LoVo (cell line): ENCODE results near the gene PRKACG.
"Not testable (repeated sequence)": the region's sequence is repeated elsewhere in the genome, so short reads cannot be mapped to it uniquely, and the experiment has no call there.

Experiments
- DNase-seq: peaks from one replicate; pipeline ENCODE4 v3.0.0-alpha.2; 2016; ENCODE audit warnings: low spot score

Gene PRKACG

GRCh38 chr9:69023650-69024049 is 9.7 kb upstream of the PRKACG start:
- DNase-seq = no peak

GRCh38 chr9:69020301-69021145 is 6.6 kb upstream of the PRKACG start:
- DNase-seq = no peak

- no peak for DNase-seq
These were observed 5.9 kb upstream of the PRKACG start for GRCh38 chr9:69019808-69020207.

GRCh38 chr9:69018737-69019136 is 4.8 kb upstream of the PRKACG start:
- no peak for DNase-seq

- DNase-seq = no peak
These were observed 2.5 kb upstream of the PRKACG start for GRCh38 chr9:69016191-69017096.

- no peak for DNase-seq
These were observed 558 bp downstream of the PRKACG start for GRCh38 chr9:69013382-69013727.

GRCh38 chr9:69012696-69013381 is 1.1 kb downstream of the PRKACG start:
- no peak for DNase-seq

- no peak for DNase-seq
These were observed 4.2 kb downstream of the PRKACG start for GRCh38 chr9:69009708-69010107.

GRCh38 chr9:69004836-69005235 is 9.1 kb downstream of the PRKACG start:
- no peak for DNase-seq

GRCh38 chr9:69003051-69003450 is 10.9 kb downstream of the PRKACG start:
- no peak for DNase-seq

- no peak for DNase-seq
These were observed 12.0 kb downstream of the PRKACG start for GRCh38 chr9:69001921-69002320.

- peak; percentile 37 for DNase-seq
These were observed 14.4 kb downstream of the PRKACG start for GRCh38 chr9:68999393-69000105.

GRCh38 chr9:68998812-68999211 is 15.1 kb downstream of the PRKACG start:
- DNase-seq = no peak

- DNase-seq = no peak
These were observed 15.5 kb downstream of the PRKACG start for GRCh38 chr9:68998385-68998784.

- DNase-seq = no peak
These were observed 16.2 kb downstream of the PRKACG start for GRCh38 chr9:68997666-68998065.

- no peak for DNase-seq
These were observed 17.5 kb downstream of the PRKACG start for GRCh38 chr9:68996462-68996861.

- DNase-seq = no peak
These were observed 18.1 kb downstream of the PRKACG start for GRCh38 chr9:68995776-68996175.

GRCh38 chr9:68991457-68991856 is 22.5 kb downstream of the PRKACG start:
- DNase-seq = no peak

GRCh38 chr9:68986949-68987348 is 27.0 kb downstream of the PRKACG start:
- DNase-seq = not testable (repeated sequence)

GRCh38 chr9:68983522-68984424 is 30.1 kb downstream of the PRKACG start:
- no peak for DNase-seq

- DNase-seq = no peak
These were observed 30.9 kb downstream of the PRKACG start for GRCh38 chr9:68983008-68983411.
